Measurements from ENCODE around the gene LYSMD3.

GRCh38 chr5:90562341-90562740 is 33.0 kb upstream of the LYSMD3 start:
- TF ChIP-seq POLR2A (IDR thresholded peaks at IDR 0.05; ENCODE audit: low read depth, low read length) (no peak), TAF1 (IDR thresholded peaks at IDR 0.05; ENCODE audit: low read depth, low read length) (no peak), POU2F2 (IDR thresholded peaks at IDR 0.05; ENCODE audit: low read depth, low read length) (no peak), POLR2AphosphoS5 (IDR thresholded peaks at IDR 0.05; ENCODE audit: low read depth, low read length) (no peak), SPI1 (IDR thresholded peaks at IDR 0.05; ENCODE audit: low read depth, low read length) (no peak), PAX5 (IDR thresholded peaks at IDR 0.05; ENCODE audit: insufficient read depth, low read length, severe bottlenecking) (no peak)

Measured in GM12891 (cell line).